HG02981 (cell line): ENCODE data around the gene RBP7.
"Not testable (repeated sequence)": the region's sequence is repeated elsewhere in the genome, so short reads cannot be mapped to it uniquely, and the experiment has no call there.

ENCODE experiments used
- ATAC-seq: cut with Tn5 transposase; IDR thresholded peaks from one replicate; pipeline ENCODE4 v1.9.1; 2021; ENCODE audit warnings: mild to moderate bottlenecking, moderate library complexity; ENCODE audit not compliant: unreplicated experiment

RBP7 gene

DNA sequence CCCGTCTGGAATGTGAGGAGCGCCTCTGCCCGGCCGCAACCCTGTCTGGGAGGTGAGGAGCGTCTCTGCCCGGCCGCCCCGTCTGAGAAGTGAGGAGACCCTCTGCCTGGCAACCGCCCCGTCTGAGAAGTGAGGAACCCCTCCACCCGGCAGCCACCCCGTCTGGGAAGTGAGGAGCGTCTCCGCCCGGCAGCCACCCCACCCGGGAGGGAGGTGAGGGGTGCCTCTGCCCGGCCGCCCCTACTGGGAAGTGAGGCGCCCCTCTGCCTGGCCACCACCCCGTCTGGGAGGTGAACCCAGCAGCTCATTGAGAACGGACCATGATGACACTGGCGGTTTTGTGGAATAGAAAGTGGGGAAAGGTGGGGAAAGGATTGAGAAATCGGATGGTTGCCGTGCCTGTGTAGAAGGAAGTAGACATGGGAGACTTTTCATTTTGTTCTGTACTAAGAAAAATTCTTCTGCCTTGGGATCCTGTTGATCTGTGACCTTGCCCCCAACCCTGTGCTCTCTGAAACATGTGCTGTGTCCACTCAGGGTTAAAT is 32.0 kb downstream of the RBP7 start:
- ATAC-seq, result not testable (repeated sequence)

GRCh38 chr1:10031461-10031860 is 34.4 kb downstream of the RBP7 start:
- ATAC-seq, result no peak

- ATAC-seq, result peak; percentile 95
Observed at GRCh38 chr1:10032590-10033358, 35.7 kb downstream of the RBP7 start, which contains the start of gene UBE4B. TSS of gene UBE4B (plus strand) at chr1:10032958. CDS start at chr1:10033671, 713 bp downstream.

- peak; percentile 2 for ATAC-seq
Observed at GRCh38 chr1:10033359-10033845, 36.4 kb downstream of the RBP7 start.

- ATAC-seq, result no peak
Observed at GRCh38 chr1:10042746-10043145, 45.7 kb downstream of the RBP7 start.

GRCh38 chr1:10045480-10046355 is 48.7 kb downstream of the RBP7 start:
- no peak for ATAC-seq

- no peak for ATAC-seq
Observed at GRCh38 chr1:10046356-10047085, 49.5 kb downstream of the RBP7 start.

DNA sequence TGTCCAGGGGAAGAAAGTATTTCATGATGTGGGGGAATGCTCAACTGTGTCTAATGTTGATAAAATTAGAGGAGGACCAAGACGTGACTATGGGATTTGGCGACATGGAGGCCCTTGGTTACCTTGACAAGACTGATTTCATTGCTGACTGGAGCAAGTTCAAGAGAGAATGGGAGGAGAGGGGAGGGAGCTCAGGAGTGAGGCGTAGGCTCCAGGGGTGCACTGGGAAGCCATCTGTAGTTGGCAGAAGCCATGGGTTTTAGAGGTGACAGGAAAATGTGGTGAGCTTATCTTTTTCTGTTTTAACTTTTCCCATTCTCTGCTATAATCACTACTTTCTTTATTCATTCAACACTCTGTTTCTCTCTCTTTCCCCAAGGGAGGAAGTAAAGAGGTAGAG is 51.6 kb downstream of the RBP7 start:
- ATAC-seq, result no peak

DNA sequence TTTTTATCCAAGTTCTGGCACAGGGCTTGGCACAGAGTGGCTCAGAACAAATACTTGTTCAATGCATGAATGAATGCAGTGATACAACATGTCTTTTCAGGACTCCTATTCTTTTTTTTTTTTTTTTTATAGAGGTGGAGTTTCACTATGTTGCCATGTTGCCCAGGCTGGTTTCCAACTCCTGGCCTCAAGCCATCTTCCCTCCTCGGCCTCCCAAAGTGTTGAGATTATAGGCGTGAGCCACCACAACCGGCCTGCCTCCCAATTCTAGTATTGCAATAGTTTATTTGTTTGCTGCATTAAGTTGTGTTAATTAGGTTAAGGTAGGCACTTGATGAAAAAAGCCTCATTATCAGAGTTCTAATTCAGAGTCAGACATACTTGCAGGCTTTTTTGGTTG is 53.6 kb downstream of the RBP7 start:
- ATAC-seq, result no peak

- no peak for ATAC-seq
Observed at GRCh38 chr1:10051656-10052055, 54.6 kb downstream of the RBP7 start.

DNA sequence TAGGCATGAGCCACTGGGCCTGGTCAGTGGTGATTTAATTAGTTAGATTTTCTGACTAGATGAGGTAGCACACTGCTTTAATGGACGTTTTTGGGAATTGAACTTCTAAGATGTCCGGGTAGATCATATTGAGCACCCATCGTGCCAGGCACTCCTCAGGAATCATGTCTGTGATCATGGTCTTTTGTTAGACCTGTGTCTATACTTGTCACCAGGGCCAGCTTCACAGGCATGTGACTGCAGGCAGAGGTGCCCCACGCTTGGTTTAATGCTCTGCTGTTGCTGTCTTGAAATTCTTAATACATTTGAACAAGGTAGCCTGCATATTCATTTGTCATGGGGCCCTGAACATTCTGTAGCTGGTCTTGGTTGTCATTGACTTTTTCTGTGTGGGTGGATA is 55.3 kb downstream of the RBP7 start:
- ATAC-seq, result no peak

- ATAC-seq, result no peak
Observed at GRCh38 chr1:10054465-10054864, 57.4 kb downstream of the RBP7 start.

GRCh38 chr1:10056599-10056987 is 59.6 kb downstream of the RBP7 start:
- ATAC-seq, result no peak

GRCh38 chr1:10057343-10057742 is 60.3 kb downstream of the RBP7 start:
- ATAC-seq, result no peak

- ATAC-seq, result no peak
Observed at GRCh38 chr1:10057796-10058195, 60.8 kb downstream of the RBP7 start.

DNA sequence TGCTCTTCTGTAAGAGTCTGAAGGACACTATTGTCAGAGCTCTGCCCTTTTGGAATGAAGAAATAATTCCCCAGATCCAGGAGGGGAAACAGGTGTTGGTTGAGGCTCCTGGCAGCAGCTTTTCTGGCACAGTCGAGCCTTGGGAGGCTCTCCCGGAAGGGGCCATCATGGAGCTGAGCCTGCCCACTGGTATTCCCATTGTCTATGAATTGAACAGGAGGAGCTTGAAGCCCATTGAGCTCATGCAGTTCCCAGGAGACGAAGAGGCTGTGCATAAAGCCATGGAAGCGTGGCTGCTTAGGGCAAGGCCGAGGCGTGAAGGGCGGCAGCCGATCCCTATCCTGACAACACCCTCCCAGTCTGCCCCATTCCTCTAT is 62.3 kb downstream of the RBP7 start:
- no peak for ATAC-seq

DNA sequence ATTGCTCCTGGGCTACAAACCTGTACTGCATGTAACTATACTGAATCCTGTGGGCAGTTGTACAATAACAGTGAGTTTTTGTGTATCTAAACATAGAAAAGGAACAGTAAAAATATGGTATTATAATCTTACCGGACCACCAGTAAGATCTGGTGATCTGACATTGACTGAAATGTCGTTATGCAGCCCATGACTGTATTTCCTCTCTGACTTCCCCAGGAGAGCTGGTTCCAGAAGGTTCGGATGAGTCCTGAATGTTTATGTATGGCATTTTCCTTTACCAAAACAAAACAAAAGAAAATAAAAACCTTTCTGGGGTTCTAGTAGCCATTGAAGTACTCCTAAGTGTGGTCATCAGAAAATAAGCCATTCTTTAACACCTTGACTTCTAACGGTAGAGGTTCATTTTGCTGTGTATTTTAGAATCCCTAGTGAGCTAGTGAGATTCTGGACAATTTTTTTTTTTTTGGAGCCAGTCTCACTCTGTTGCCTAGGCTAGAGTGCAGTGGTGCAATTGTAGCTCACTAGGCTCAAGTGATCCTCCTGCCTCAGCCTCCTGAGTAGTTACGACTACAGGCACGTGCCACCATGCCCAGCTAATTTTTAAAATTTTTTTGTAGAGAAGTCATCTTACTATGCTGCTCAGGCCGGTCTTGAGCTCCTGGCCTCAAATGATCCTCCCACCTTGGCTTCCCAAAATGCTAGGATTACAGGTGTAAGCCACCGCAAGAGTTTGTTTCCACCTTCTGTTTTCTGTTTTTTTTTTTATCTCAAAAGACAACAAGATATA is 63.5 kb downstream of the RBP7 start:
- ATAC-seq, result no peak

- ATAC-seq, result no peak
Observed at GRCh38 chr1:10061276-10061675, 64.2 kb downstream of the RBP7 start.

DNA sequence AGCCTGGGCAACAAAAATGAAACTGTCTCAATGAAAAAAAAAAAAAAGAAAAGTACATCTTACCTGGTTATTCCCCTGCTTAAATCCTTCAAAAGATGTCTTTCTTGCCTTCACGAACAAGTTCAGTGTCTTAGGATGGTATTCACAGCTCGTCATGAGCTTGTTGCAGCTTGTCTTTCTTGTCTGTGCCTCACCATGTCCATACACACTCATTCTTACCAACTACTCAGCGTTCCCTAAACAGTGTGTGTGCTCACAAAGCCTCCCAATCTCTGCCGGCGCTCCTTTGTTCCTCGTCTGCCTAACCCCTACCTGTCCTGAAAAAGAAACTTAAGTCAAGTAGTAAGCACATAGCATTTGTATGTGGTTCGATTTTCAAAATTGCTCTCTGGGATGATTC is 66.8 kb downstream of the RBP7 start:
- ATAC-seq, result no peak
